Loucy (cell line): ENCODE measurements around the gene SLC26A6.

Experiments
- H2AFZ ChIP-seq: fragments of 200-600 bp; sonication (generic); 2 replicates; pipeline ENCODE4 v1.6.0; 2016; ENCODE audit warnings: antibody characterized with exemption, mild to moderate bottlenecking, low read length, moderate library complexity
- H3F3A ChIP-seq: fragments of 200-600 bp; 2 replicates; pipeline ENCODE4 v1.6.0; 2016; ENCODE audit warnings: antibody characterized with exemption, low read depth, mild to moderate bottlenecking
- H3K27me3 ChIP-seq: fragments of 200-600 bp; sonication (generic); 2 replicates; pipeline ENCODE4 v1.6.1; 2014; ENCODE audit warnings: low read length, mild to moderate bottlenecking; ENCODE audit not compliant: insufficient read depth, poor library complexity, severe bottlenecking
- H3K36me3 ChIP-seq: fragments of 200-600 bp; sonication (generic); 2 replicates; pipeline ENCODE4 v1.6.1; 2016; ENCODE audit warnings: low read length; ENCODE audit not compliant: insufficient read depth
- H3K4me1 ChIP-seq: fragments of 200-600 bp; sonication (generic); 2 replicates; pipeline ENCODE4 v1.5.1; 2014; ENCODE audit warnings: low read length, mild to moderate bottlenecking; ENCODE audit not compliant: insufficient read depth, poor library complexity, severe bottlenecking
- H3K4me2 ChIP-seq: fragments of 200-600 bp; sonication (generic); 2 replicates; pipeline ENCODE4 v1.6.0; 2014; ENCODE audit warnings: antibody characterized with exemption, low read length, low read depth, mild to moderate bottlenecking; ENCODE audit not compliant: poor library complexity, severe bottlenecking
- H3K4me3 ChIP-seq: fragments of 200-600 bp; sonication (generic); 2 replicates; pipeline ENCODE4 v1.5.1; 2014; ENCODE audit warnings: low read length, mild to moderate bottlenecking, mixed read lengths; ENCODE audit not compliant: poor library complexity, severe bottlenecking
- H3K79me2 ChIP-seq: fragments of 200-600 bp; sonication (generic); 2 replicates; pipeline ENCODE4 v1.6.1; 2014; ENCODE audit warnings: low read length; ENCODE audit not compliant: insufficient read depth
- H3K9ac ChIP-seq: fragments of 200-600 bp; sonication (generic); 2 replicates; pipeline ENCODE4 v1.6.0; 2014; ENCODE audit warnings: mild to moderate bottlenecking, low read depth, low read length, moderate library complexity; ENCODE audit not compliant: poor library complexity, severe bottlenecking
- H3K9me2 ChIP-seq: fragments of 200-600 bp; sonication (generic); replicated peaks from 2 replicates; pipeline ENCODE4 v1.6.1; 2016; ENCODE audit warnings: low read depth, low read length, mixed read lengths
- H3K9me3 ChIP-seq: fragments of 200-600 bp; sonication (generic); 2 replicates; pipeline ENCODE4 v1.6.1; 2014; ENCODE audit warnings: mild to moderate bottlenecking, antibody characterized with exemption, low read length, low read depth; ENCODE audit not compliant: insufficient read depth
- H4K20me1 ChIP-seq: fragments of 200-600 bp; sonication (generic); 2 replicates; pipeline ENCODE4 v1.6.0; 2014; ENCODE audit warnings: antibody characterized with exemption, low read length, mild to moderate bottlenecking; ENCODE audit not compliant: insufficient read depth, poor library complexity, severe bottlenecking
- EZH2phosphoT487 ChIP-seq: fragments of 200-600 bp; IDR thresholded peaks from 2 replicates; pipeline ENCODE4 v1.6.1; 2018; ENCODE audit warnings: antibody characterized with exemption, mild to moderate bottlenecking, moderate library complexity, borderline replicate concordance
- TF ChIP-seq, protein P1 (sequence below): fragments of 200-600 bp; sonication (generic); conservative IDR thresholded peaks from 2 replicates; pipeline ENCODE4 v1.5.1; 2014; ENCODE audit warnings: mild to moderate bottlenecking, antibody characterized with exemption, low read length

The SLC26A6 gene

DNA sequence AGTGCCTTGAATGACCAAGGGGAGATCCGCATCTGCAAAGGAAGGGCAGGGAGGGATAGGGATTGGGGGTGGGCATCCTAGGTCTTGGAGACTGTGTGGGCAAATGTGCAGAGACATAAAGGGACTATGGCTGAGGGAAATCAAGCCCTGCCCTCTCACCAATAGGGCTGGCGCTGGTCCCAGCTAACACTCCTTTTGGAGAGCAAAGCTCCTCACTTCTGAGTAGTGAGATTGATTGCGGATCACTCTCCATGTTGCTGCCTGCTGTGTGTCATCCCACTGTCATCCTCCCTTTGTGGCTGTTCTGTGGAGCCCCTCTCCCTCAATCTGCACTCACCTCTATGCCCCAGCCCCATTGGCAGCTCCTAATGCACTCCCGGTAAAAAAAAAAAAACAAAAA is 29.7 kb upstream of the SLC26A6 start:
- Histone ChIP-seq H3F3A (no peaks in the 10 kb centered on the region), H4K20me1 (no peaks in the 10 kb centered on the region), H3K79me2 (no peaks in the 10 kb centered on the region), H3K9ac (no peak overlapping the region), H2AFZ (no peak overlapping the region), H3K36me3 (no peaks in the 10 kb centered on the region), H3K4me2 (no peak overlapping the region), H3K4me1 (no peaks in the 10 kb centered on the region), H3K27me3 (no peaks in the 10 kb centered on the region), H3K9me2 (no peaks in the 10 kb centered on the region), H3K9me3 (no peaks in the 10 kb centered on the region), H3K4me3 (no peak overlapping the region)
- TF ChIP-seq, protein P1, sequence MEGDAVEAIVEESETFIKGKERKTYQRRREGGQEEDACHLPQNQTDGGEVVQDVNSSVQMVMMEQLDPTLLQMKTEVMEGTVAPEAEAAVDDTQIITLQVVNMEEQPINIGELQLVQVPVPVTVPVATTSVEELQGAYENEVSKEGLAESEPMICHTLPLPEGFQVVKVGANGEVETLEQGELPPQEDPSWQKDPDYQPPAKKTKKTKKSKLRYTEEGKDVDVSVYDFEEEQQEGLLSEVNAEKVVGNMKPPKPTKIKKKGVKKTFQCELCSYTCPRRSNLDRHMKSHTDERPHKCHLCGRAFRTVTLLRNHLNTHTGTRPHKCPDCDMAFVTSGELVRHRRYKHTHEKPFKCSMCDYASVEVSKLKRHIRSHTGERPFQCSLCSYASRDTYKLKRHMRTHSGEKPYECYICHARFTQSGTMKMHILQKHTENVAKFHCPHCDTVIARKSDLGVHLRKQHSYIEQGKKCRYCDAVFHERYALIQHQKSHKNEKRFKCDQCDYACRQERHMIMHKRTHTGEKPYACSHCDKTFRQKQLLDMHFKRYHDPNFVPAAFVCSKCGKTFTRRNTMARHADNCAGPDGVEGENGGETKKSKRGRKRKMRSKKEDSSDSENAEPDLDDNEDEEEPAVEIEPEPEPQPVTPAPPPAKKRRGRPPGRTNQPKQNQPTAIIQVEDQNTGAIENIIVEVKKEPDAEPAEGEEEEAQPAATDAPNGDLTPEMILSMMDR = no peak
- no peak for TF ChIP-seq EZH2phosphoT487

DNA sequence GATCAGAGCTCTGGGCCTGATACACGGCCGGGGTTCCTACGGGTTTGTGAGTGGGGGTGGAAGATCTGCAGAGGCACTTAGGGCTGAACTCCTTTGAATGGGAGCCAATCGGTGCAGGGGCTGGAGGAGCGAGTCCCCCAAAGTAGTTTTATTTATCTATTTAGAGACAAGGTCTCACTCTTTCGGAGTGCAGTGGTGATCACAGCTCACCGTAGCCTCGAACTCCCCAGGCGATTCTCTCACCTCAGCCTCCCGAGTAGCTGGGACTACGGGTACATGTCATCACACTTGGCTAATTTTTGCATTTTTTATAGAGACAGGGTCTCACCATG is 29.0 kb upstream of the SLC26A6 start:
- Histone ChIP-seq H3F3A (no peaks in the 10 kb centered on the region), H2AFZ (no peak overlapping the region), H3K9me3 (no peaks in the 10 kb centered on the region), H3K4me1 (no peaks in the 10 kb centered on the region), H3K4me3 (no peak overlapping the region), H3K9me2 (no peaks in the 10 kb centered on the region), H3K4me2 (no peak overlapping the region), H3K9ac (no peak overlapping the region), H3K27me3 (no peaks in the 10 kb centered on the region), H4K20me1 (no peaks in the 10 kb centered on the region), H3K79me2 (no peaks in the 10 kb centered on the region), H3K36me3 (no peaks in the 10 kb centered on the region)
- TF ChIP-seq, protein P1 = no peak
- no peak for TF ChIP-seq EZH2phosphoT487

DNA sequence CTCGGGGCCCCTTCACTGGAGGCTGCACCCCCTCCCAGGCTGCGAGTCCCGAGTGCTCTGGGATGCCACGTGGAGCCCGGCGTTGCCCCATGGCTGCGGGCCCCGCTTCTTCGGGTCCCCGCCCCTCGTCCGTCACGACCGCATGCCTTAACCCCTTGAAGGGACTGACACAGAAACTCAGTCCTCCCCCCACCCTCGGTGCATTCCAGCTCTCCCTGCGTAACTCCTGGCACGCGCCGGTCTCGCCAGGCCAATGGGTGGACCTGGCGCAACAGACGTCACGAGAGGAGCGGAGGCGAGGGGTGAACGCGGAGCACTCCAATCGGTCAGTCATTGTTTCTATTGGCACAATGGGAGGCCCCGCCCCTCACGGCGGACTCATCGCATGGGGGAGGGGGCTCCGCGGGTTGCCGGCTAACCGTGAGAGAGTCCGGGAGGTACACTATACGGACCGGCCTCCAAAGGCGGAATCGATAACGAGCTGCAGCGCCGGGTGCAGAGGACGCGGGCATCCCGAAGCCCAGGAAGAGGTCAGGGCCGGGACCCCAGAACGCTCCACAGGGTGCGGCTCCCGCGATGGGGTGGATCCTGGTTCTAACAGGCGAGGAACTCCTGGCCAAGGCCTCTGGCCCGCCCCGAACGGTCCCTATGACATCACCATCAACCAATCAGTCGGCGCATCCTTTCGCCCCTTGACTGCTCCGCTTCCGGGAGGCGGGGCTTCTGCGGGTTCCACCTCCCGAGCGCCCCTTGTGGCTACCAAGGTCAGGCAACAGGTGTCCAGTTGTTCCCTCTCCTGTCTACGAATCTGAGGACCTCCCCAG is 28.4 kb upstream of the SLC26A6 start:
- H3K9me2 ChIP-seq = no peaks in the 10 kb centered on the region

More for the DNA sequence above, 28.4 kb upstream of the SLC26A6 start:
- no peak for TF ChIP-seq EZH2phosphoT487
- TF ChIP-seq, protein P1 = no peak
- Histone ChIP-seq H3K9ac (no peak overlapping the region), H3K9me3 (no peaks in the 10 kb centered on the region), H4K20me1 (no peaks in the 10 kb centered on the region), H3F3A (no peaks in the 10 kb centered on the region), H3K27me3 (no peaks in the 10 kb centered on the region), H3K4me2 (no peak overlapping the region), H3K4me1 (no peaks in the 10 kb centered on the region), H3K36me3 (no peaks in the 10 kb centered on the region), H3K4me3 (no peak overlapping the region), H2AFZ (no peak overlapping the region), H3K79me2 (no peaks in the 10 kb centered on the region)
